SK-N-SH (cell line): ENCODE data around the gene DPH6. TPM values are rescaled to one million over a fixed set of nuclear protein-coding genes. Genes with fewer than 3 reads are reported as not detected.

Experiments used
- CTCF ChIA-PET: fragments of 300-600, 350-600 bp; formaldehyde crosslinking; extraction: SDS; loops from one replicate; lab custom pipeline; 2021; lab: Yijun Ruan, JAX
- POLR2A ChIA-PET: fragments of 350-600 bp; sonication (Branson Sonifier 250); formaldehyde crosslinking; extraction: SDS; loops from one replicate; lab custom pipeline; 2020; ENCODE audit warnings: antibody characterized with exemption, inconsistent platforms; lab: Yijun Ruan, JAX
- DNase-seq: peaks from one replicate; pipeline ENCODE4 v3.0.0; 2012
- H2AFZ ChIP-seq: fragments of 200-600 bp; sonication (generic); 2 replicates; pipeline ENCODE4 v1.8.1; 2016; ENCODE audit warnings: antibody characterized with exemption, mild to moderate bottlenecking, low read depth
- H3F3A ChIP-seq: fragments of 200-600 bp; sonication (generic); replicated peaks from 2 replicates; pipeline ENCODE3; 2016; ENCODE audit warnings: antibody characterized with exemption, mild to moderate bottlenecking; ENCODE audit not compliant: insufficient read depth
- H3K27ac ChIP-seq, 2 experiments: fragments of 200-500 bp in 1 of 2; fragments of 200-600 bp in 1 of 2; sonication (Bioruptor generic) in 1 of 2; sonication (generic), shearing (Covaris generic) in 1 of 2; 2 replicates each; pipeline versions ENCODE4 v1.5.1 to v1.6.1; 2014 to 2016; ENCODE audit warnings: low read depth in 2 of 2, inconsistent platforms in 1 of 2, low read length in 1 of 2, mild to moderate bottlenecking in 1 of 2, mixed read lengths in 1 of 2
- H3K27me3 ChIP-seq: fragments of 200-600 bp; sonication (generic), shearing (Covaris generic); 2 replicates; pipeline ENCODE4 v1.6.1; 2016; ENCODE audit warnings: mixed run types; ENCODE audit not compliant: insufficient read depth
- H3K36me3 ChIP-seq, 2 experiments: fragments of 200-500 bp in 1 of 2; fragments of 200-600 bp in 1 of 2; sonication (Bioruptor generic) in 1 of 2; sonication (generic) in 1 of 2; replicated peaks in 1 of 2; 2 replicates each; pipeline versions ENCODE3 to v1.5.1; 2014 to 2016; ENCODE audit warnings: low read length in 1 of 2, mild to moderate bottlenecking in 1 of 2; ENCODE audit not compliant: insufficient read depth in 2 of 2, control insufficient read depth in 1 of 2
- H3K4me1 ChIP-seq, 2 experiments: fragments of 200-500 bp in 1 of 2; fragments of 200-600 bp in 1 of 2; sonication (Bioruptor generic) in 1 of 2; sonication (generic), shearing (Covaris generic) in 1 of 2; 2 replicates each; pipeline versions ENCODE4 v1.5.1 to v1.6.1; 2014 to 2016; ENCODE audit warnings: low read depth in 1 of 2, low read length in 1 of 2, mixed run types in 1 of 2; ENCODE audit not compliant: insufficient read depth in 2 of 2, control insufficient read depth in 1 of 2
- H3K4me2 ChIP-seq: fragments of 200-600 bp; sonication (generic), shearing (Covaris generic); 2 replicates; pipeline ENCODE4 v1.6.1; 2017; ENCODE audit warnings: mixed run types
- H3K4me3 ChIP-seq, 2 experiments: fragments of 200-500 bp in 1 of 2; fragments of 200-600 bp in 1 of 2; sonication (Bioruptor generic) in 1 of 2; sonication (generic), shearing (Covaris generic) in 1 of 2; 2 replicates each; pipeline versions ENCODE4 v1.5.1 to v1.8.1; 2014 to 2016; ENCODE audit warnings: low read depth in 2 of 2, inconsistent platforms in 1 of 2, low read length in 1 of 2, mild to moderate bottlenecking in 1 of 2, mixed read lengths in 1 of 2, moderate library complexity in 1 of 2
- H3K79me2 ChIP-seq: fragments of 200-600 bp; sonication (generic); 2 replicates; pipeline ENCODE4 v1.8.1; 2017; ENCODE audit warnings: mild to moderate bottlenecking; ENCODE audit not compliant: insufficient read depth
- H3K9ac ChIP-seq: fragments of 200-600 bp; sonication (generic); 2 replicates; pipeline ENCODE4 v1.6.1; 2017; ENCODE audit warnings: mixed run types
- H3K9me2 ChIP-seq: fragments of 200-600 bp; sonication (generic); 2 replicates; pipeline ENCODE4 v1.6.1; 2017; ENCODE audit warnings: mixed run types
- H3K9me3 ChIP-seq: fragments of 200-600 bp; sonication (generic); 2 replicates; pipeline ENCODE4 v1.6.1; 2017; ENCODE audit warnings: mixed run types, mild to moderate bottlenecking, moderate library complexity
- H4K20me1 ChIP-seq: fragments of 200-600 bp; sonication (generic); 2 replicates; pipeline ENCODE4 v1.6.1; 2017; ENCODE audit warnings: mild to moderate bottlenecking, mixed run types; ENCODE audit not compliant: insufficient read depth
- CHD2 ChIP-seq: fragments of 150-350 bp; IDR thresholded peaks from 2 replicates; pipeline ENCODE4 v1.6.1; 2018; ENCODE audit warnings: low read length; ENCODE audit not compliant: partially characterized antibody
- ELF1 ChIP-seq: IDR thresholded peaks from 2 replicates; pipeline ENCODE4 v1.4.0; 2012
- EP300 ChIP-seq, 2 experiments: IDR thresholded peaks; 2 replicates each; pipeline versions ENCODE4 v1.4.0 to v1.6.1; 2012; ENCODE audit warnings: borderline replicate concordance in 1 of 2, low read depth in 1 of 2, low read length in 1 of 2
- FOSL2 ChIP-seq: IDR thresholded peaks from 2 replicates; pipeline ENCODE4 v1.4.0; 2012; ENCODE audit warnings: low read depth, mild to moderate bottlenecking, moderate library complexity, borderline replicate concordance
- FOXJ3 ChIP-seq: sonication (generic); formaldehyde crosslinking; IDR thresholded peaks from 2 replicates; pipeline ENCODE4 v1.5.1; 2020; ENCODE audit warnings: mild to moderate bottlenecking, missing genetic modification reagents
- FOXM1 ChIP-seq: IDR thresholded peaks from 2 replicates; pipeline ENCODE4 v1.4.0; 2012; ENCODE audit warnings: low read depth, mild to moderate bottlenecking
- IRF3 ChIP-seq: fragments of 150-350 bp; IDR thresholded peaks from 2 replicates; pipeline ENCODE4 v1.6.1; 2016; ENCODE audit warnings: mild to moderate bottlenecking, low read depth, low read length
- NFIC ChIP-seq: IDR thresholded peaks from 2 replicates; pipeline ENCODE4 v1.4.0; 2012; ENCODE audit warnings: borderline replicate concordance
- NRF1 ChIP-seq: IDR thresholded peaks from 2 replicates; pipeline ENCODE4 v1.6.1; 2012; ENCODE audit warnings: low read depth, mild to moderate bottlenecking, low read length
- PBX3 ChIP-seq: IDR thresholded peaks from 2 replicates; pipeline ENCODE4; 2012
- POLR2AphosphoS5 ChIP-seq: IDR thresholded peaks from 2 replicates; pipeline ENCODE4 v1.6.1; 2012; ENCODE audit warnings: low read depth, low read length
- RAD21 ChIP-seq: IDR thresholded peaks from 2 replicates; pipeline ENCODE4 v1.6.1; 2012; ENCODE audit warnings: mild to moderate bottlenecking, low read length
- REST ChIP-seq: IDR thresholded peaks from 2 replicates; pipeline ENCODE4 v1.6.1; 2012; ENCODE audit warnings: mild to moderate bottlenecking, low read depth, low read length, moderate library complexity
- RFX5 ChIP-seq: IDR thresholded peaks from 2 replicates; pipeline ENCODE4 v1.6.1; 2012; ENCODE audit warnings: mild to moderate bottlenecking, improper control_type of control experiment, low read length
- SMC3 ChIP-seq: IDR thresholded peaks from 2 replicates; pipeline ENCODE4 v1.6.1; 2012; ENCODE audit warnings: low read depth, low read length, improper control_type of control experiment
- TAF1 ChIP-seq: IDR thresholded peaks from 2 replicates; pipeline ENCODE4 v1.6.1; 2012; ENCODE audit warnings: low read depth, mild to moderate bottlenecking, low read length, moderate library complexity, borderline replicate concordance
- WGBS: methylation state at CpG from one replicate; pipeline ENCODE4 v1.1.6; 2017; ENCODE audit warnings: low lambda C conversion rate; 5-methylcytosine and 5-hydroxymethylcytosine counted together
- polyA plus RNA-seq, 3 experiments: library from polyadenylated mRNA; depleted of rRNA; stranded (reverse); fragments of >200 nt; gene quantifications; 2 replicates each; pipeline ENCODE4 v1.2.3, GENCODE V29; 2012

The DPH6 gene
- polyA plus RNA-seq, 1 of the 3 experiments (the other 2 are of a cell fraction), result 15.7 TPM

- CTCF ChIA-PET, result interaction anchor here (1.6 to 2.7 kb wide), 4 partner anchors 35 to 190 kb away, joined by 3 to 10 read pairs (median 6); no protein-coding TSS in a partner anchor
These were observed 66.5 kb downstream of the DPH6 start for GRCh38 chr15:35479423-35479822.

More at GRCh38 chr15:35479423-35479822, 66.5 kb downstream of the DPH6 start:
- no peak overlapping the region for H3K4me2 ChIP-seq
- TF ChIP-seq POLR2AphosphoS5 (no peak), FOSL2 (no peak), TAF1 (no peak), FOXJ3 (CRISPR knock-in tag) (no peak), EP300 (IDR thresholded peaks at IDR 0.05; ENCODE audit: borderline replicate concordance in 1 of 2, low read depth in 1 of 2, low read length in 1 of 2) (no peak), NRF1 (no peak), FOXM1 (no peak), IRF3 (no peak), REST (no peak), NFIC (no peak), RAD21 (no peak), ELF1 (no peak), PBX3 (no peak), CHD2 (no peak), SMC3 (no peak), RFX5 (no peak)
- H3K79me2 ChIP-seq, result no peaks in the 10 kb centered on the region
- H3K9me3 ChIP-seq, result no peaks in the 10 kb centered on the region
- 67% methylated on average over 1 of the region's 1 CpG for WGBS
- H2AFZ ChIP-seq, result no peak overlapping the region
- peak overlapping the region in 1 of 2 experiments; percentile 22; a peak in 1 of 4 replicates for H3K27ac ChIP-seq
- POLR2A ChIA-PET, result no interaction called here
- no peaks in the 10 kb centered on the region for H3K27me3 ChIP-seq
- no peaks in the 10 kb centered on the region for H4K20me1 ChIP-seq
- peaks cover 6 to 11% of the 10 kb centered on the region in 2 experiments; a peak in 3 of 4 replicates for H3K4me1 ChIP-seq
- no peaks in the 10 kb centered on the region for H3K36me3 ChIP-seq
- no peaks in the 10 kb centered on the region for H3K9me2 ChIP-seq
- no peak overlapping the region for H3K4me3 ChIP-seq
- DNase-seq, result no peak
- no peaks in the 10 kb centered on the region for H3F3A ChIP-seq
- no peak overlapping the region for H3K9ac ChIP-seq
